ENCODE data around the gene RMC1. TPM values are rescaled to one million over a fixed set of nuclear protein-coding genes. Genes with fewer than 3 reads are reported as not detected.

RMC1 gene
- total and polyA plus RNA-seq, 12 donors, result 10.2 to 61.7 (median 24.4) TPM

GRCh38 chr18:23458830-23459529 lies 44.3 kb upstream of the RMC1 start:
- TF ChIP-seq POLR2A (IDR thresholded peaks at IDR 0.05) (no peak), CTCF (IDR thresholded peaks at IDR 0.05) (no peak)
- H3K9me3 ChIP-seq (replicated peaks in 1 of 3), result no peaks in the 10 kb centered on the region
- peaks cover 0 to 19% of the 10 kb centered on the region in 2 donors for H3K36me3 ChIP-seq (replicated peaks in 1 of 2)
- no peak for DNase-seq
- H3K4me3 ChIP-seq, result no peak overlapping the region
- H3K27ac ChIP-seq, result no peak overlapping the region
- WGBS, 4 donors, result 77 to 93% (median 82%) methylated on average over 3 of the region's 3 CpGs
- peaks cover 17 to 76% of the 10 kb centered on the region in 2 donors for H3K4me1 ChIP-seq (replicated peaks in 1 of 2)
- no peaks in the 10 kb centered on the region for H3K27me3 ChIP-seq
- intact Hi-C loops (cut with DNase I), result no loop called here

- no peak overlapping the region for H3K4me3 ChIP-seq
- TF ChIP-seq POLR2A (IDR thresholded peaks at IDR 0.05) (no peak), CTCF (IDR thresholded peaks at IDR 0.05) (no peak)
- H3K9me3 ChIP-seq (replicated peaks in 1 of 3), result no peaks in the 10 kb centered on the region
- H3K27me3 ChIP-seq, result no peaks in the 10 kb centered on the region
- 90 to 95% (median 94%) methylated on average over 7 of the region's 7 CpGs for WGBS, 4 donors
- peaks cover 14 to 70% of the 10 kb centered on the region in 2 donors for H3K4me1 ChIP-seq (replicated peaks in 1 of 2)
- intact Hi-C loops (cut with DNase I), result no loop called here
- no peak overlapping the region for H3K27ac ChIP-seq
- peaks cover 0 to 24% of the 10 kb centered on the region in 2 donors for H3K36me3 ChIP-seq (replicated peaks in 1 of 2)
- no peak for DNase-seq
These were observed 43.8 kb upstream of the RMC1 start for GRCh38 chr18:23459530-23459921.

- H3K36me3 ChIP-seq (replicated peaks in 1 of 2), result peaks cover 0 to 35% of the 10 kb centered on the region in 2 donors
- peak overlapping the region in 1 of 5 donors; percentile 7 for H3K27ac ChIP-seq
- no peak for DNase-seq
- H3K4me3 ChIP-seq, result no peak overlapping the region
- TF ChIP-seq POLR2A (IDR thresholded peaks at IDR 0.05) (no peak), CTCF (IDR thresholded peaks at IDR 0.05) (no peak)
- H3K4me1 ChIP-seq (replicated peaks in 1 of 2), result peaks cover 12 to 60% of the 10 kb centered on the region in 2 donors
- intact Hi-C loops (cut with DNase I), result no loop called here
- H3K9me3 ChIP-seq (replicated peaks in 1 of 3), result no peaks in the 10 kb centered on the region
- WGBS, 4 donors, result 88 to 92% (median 90%) methylated on average over 2 of the region's 2 CpGs
- no peaks in the 10 kb centered on the region for H3K27me3 ChIP-seq
These were observed 42.7 kb upstream of the RMC1 start for GRCh38 chr18:23460285-23461273.

GRCh38 chr18:23462876-23463275 lies 40.4 kb upstream of the RMC1 start:
- no peak overlapping the region for H3K4me3 ChIP-seq
- 70 to 79% (median 75%) methylated on average over 2 of the region's 2 CpGs for WGBS, 4 donors
- H3K27me3 ChIP-seq, result no peaks in the 10 kb centered on the region
- intact Hi-C loops (cut with DNase I), result no loop called here
- H3K4me1 ChIP-seq (replicated peaks in 1 of 2), result peaks cover 12 to 38% of the 10 kb centered on the region in 2 donors
- no peak overlapping the region for H3K27ac ChIP-seq
- no peak for DNase-seq
- no peak for TF ChIP-seq POLR2A (IDR thresholded peaks at IDR 0.05)
- TF ChIP-seq CTCF (IDR thresholded peaks at IDR 0.05), result no peak
- no peaks in the 10 kb centered on the region for H3K9me3 ChIP-seq (replicated peaks in 1 of 3)
- peaks cover 0 to 58% of the 10 kb centered on the region in 2 donors for H3K36me3 ChIP-seq (replicated peaks in 1 of 2)
